Mucosa of descending colon (tissue), 3 donors: ENCODE results near the gene USP32. TPM values are rescaled to one million over a fixed set of nuclear protein-coding genes. Genes with fewer than 3 reads are reported as not detected.
"Not testable (repeated sequence)": the region's sequence is repeated elsewhere in the genome, so short reads cannot be mapped to it uniquely, and the experiment has no call there.

ENCODE experiments used
- ATAC-seq: fragments of 200-7000 bp; cut with Tn5 transposase; one replicate; pipeline ENCODE4 v1.9.1; 2020; ENCODE audit warnings: mild to moderate bottlenecking, moderate library complexity
- DNase-seq, 3 donors: peaks; one replicate each; pipeline ENCODE4 v3.0.0-alpha.2; 2020
- H3K36me3 ChIP-seq: fragments of 200-600 bp; one replicate; pipeline ENCODE4 v1.8.0; 2021; ENCODE audit warnings: low read depth, mild to moderate bottlenecking
- H3K4me1 ChIP-seq: fragments of 200-600 bp; one replicate; pipeline ENCODE4 v1.8.0; 2021; ENCODE audit warnings: low read depth, mild to moderate bottlenecking
- H3K4me3 ChIP-seq: fragments of 200-600 bp; one replicate; pipeline ENCODE4 v1.8.0; 2021; ENCODE audit warnings: mild to moderate bottlenecking
- H3K9me3 ChIP-seq: fragments of 200-600 bp; one replicate; pipeline ENCODE4 v1.8.0; 2021; ENCODE audit warnings: mild to moderate bottlenecking
- intact Hi-C, 2 donors: fragments of 100-400 bp; cut with DNase I in 1 of 2; cut with micrococcal nuclease in 1 of 2; formaldehyde crosslinking; loops; one replicate each; pipeline versions ENCODE4 v1.11.0 to v1.11.1; 2022; cut with DNase I, micrococcal nuclease
- total RNA-seq, 3 donors: library from RNA; stranded (reverse); fragmentation: NEBNext Ultra II Directional in 2 of 3; extraction: Animal tissue kit (Norgen Biotek cat#: 25700) in 2 of 3; gene quantifications; one replicate each; pipeline versions ENCODE4 v1.2.1 to v1.2.4, GENCODE V29; 2021 to 2023
- TF ChIP-seq, protein P1 (sequence below): fragments of 200-600 bp; IDR thresholded peaks from one replicate; pipeline ENCODE4 v1.8.0; 2022; ENCODE audit warnings: antibody characterized with exemption, mild to moderate bottlenecking
- donor health status: DM: no; HTN: no; CAD: no; lungs with moderate emphysema.
- donor health status: DM: no; HTN: no; CAD: no.
- donor health status: DM: no; HTN: yes; CAD: no.

The USP32 gene
- total RNA-seq, 3 donors from 2014 or later: 37.2 to 52.3 (median 38.5) TPM

DNA sequence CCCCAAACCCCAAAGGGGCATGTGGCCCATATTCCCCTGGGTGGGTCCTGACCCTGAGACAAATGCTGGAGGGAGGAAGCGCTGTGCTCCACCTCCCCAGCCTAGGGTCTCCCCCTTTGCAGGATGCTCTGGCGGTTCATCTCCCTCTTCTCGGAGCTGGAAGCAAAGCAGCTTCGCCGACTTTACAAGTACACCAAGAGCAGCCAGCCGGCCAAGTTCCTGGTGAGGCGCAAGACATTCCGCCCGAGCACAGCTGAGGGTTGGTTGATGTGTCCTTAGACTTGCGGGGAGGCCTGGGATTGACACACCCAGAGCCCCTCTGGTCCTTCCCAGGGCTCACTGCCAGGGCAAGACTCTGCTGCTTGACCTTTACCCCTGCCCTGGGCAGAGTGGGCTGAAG lies 34.7 kb upstream of the USP32 start:
- Histone ChIP-seq H3K4me3 (no peak overlapping the region), H3K4me1 (no peaks in the 10 kb centered on the region), H3K9me3 (no peaks in the 10 kb centered on the region), H3K36me3 (no peaks in the 10 kb centered on the region)
- no peak for ATAC-seq
- intact Hi-C loops: no loop called here
- TF ChIP-seq, protein P1, sequence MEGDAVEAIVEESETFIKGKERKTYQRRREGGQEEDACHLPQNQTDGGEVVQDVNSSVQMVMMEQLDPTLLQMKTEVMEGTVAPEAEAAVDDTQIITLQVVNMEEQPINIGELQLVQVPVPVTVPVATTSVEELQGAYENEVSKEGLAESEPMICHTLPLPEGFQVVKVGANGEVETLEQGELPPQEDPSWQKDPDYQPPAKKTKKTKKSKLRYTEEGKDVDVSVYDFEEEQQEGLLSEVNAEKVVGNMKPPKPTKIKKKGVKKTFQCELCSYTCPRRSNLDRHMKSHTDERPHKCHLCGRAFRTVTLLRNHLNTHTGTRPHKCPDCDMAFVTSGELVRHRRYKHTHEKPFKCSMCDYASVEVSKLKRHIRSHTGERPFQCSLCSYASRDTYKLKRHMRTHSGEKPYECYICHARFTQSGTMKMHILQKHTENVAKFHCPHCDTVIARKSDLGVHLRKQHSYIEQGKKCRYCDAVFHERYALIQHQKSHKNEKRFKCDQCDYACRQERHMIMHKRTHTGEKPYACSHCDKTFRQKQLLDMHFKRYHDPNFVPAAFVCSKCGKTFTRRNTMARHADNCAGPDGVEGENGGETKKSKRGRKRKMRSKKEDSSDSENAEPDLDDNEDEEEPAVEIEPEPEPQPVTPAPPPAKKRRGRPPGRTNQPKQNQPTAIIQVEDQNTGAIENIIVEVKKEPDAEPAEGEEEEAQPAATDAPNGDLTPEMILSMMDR: no peak
- DNase-seq: no peak

DNA sequence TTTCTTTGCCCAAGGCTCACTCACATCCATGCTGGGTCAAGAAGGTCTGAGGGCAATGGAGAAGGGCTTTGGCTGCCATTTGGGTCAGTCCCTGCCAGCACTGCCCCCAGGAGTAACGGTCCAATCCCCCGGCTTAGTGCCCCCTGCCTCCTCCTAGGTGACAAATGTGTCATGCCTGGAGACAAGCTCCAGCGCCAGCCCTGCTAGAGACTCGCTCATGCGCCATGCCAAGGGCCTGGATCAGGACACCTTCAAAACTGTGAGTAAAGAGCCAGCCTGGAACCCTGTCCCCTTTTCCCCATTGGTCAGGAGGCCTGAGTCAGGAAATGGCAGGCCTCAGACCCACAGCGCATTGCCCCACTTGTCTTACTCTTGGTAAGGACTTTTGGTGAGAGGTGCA lies 33.7 kb upstream of the USP32 start:
- DNase-seq (no peak), ATAC-seq (no peak)
- TF ChIP-seq, protein P1: no peak
- Histone ChIP-seq H3K4me3 (no peak overlapping the region), H3K36me3 (no peaks in the 10 kb centered on the region), H3K4me1 (peaks cover under 1% of the 10 kb centered on the region), H3K9me3 (no peaks in the 10 kb centered on the region)
- intact Hi-C loops: no loop called here

DNA sequence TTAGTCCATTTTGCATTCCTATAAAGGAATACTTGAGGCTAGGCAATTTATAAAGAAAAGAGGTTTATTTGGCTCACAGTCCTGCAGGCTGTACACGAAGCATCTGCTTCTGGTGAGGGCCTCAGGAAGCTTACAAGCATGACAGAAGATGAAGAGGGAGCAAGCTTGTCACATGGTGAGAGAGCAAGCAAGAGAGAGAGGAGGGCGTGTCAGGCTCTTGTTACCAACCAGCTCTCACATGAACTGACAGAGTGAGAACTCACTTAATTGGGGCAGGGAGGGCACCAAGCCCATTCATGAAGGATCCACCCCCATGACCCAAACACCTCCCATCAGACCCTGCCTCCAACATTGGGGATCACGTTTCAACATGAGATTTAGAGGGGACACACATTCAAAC lies 31.9 kb upstream of the USP32 start:
- Histone ChIP-seq H3K4me1 (peaks cover 3% of the 10 kb centered on the region), H3K4me3 (no peak overlapping the region), H3K36me3 (no peaks in the 10 kb centered on the region), H3K9me3 (no peaks in the 10 kb centered on the region)
- ATAC-seq: no peak
- TF ChIP-seq, protein P1: no peak
- no peak for DNase-seq
- intact Hi-C loops: no loop called here

DNA sequence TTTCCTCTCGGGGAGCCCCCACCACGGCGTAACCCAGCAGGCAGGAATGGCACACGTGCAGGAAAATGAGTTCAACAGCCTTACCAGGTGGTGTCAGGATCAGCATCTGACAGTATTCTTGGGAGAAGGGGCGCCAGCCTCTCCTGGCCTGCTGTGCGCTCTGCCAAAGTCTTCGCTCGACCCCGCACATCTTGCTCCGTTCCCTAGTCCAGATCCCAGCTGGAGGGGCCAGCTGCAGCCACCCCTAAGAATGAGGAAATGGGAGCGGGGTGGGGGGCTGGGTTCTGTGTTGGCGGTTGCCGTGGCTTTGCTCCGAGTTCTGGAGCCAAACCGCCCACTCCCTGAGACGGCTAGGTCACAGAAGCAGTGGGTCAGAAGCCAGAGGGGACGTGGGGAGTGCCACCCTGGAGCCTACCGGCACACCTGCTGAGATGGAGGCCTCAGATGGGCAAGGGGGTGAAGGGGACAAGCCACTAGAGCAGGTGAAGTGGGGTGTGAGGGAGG lies 30.3 kb upstream of the USP32 start, which contains the start of gene CHCT1:
TSS of gene CHCT1 (plus strand) at position 328 of the 504 bp plus-strand sequence. CDS start at position 432, 104 bp downstream.
- Histone ChIP-seq H3K4me1 (peaks cover 3% of the 10 kb centered on the region), H3K36me3 (no peaks in the 10 kb centered on the region), H3K9me3 (no peaks in the 10 kb centered on the region), H3K4me3 (no peak within 1 kb of the TSS)
- TF ChIP-seq, protein P1: no peak
- no peak for ATAC-seq
- peak in 2 of 3 donors; percentile 9 to 34 for DNase-seq
- intact Hi-C loops: no loop called here

DNA sequence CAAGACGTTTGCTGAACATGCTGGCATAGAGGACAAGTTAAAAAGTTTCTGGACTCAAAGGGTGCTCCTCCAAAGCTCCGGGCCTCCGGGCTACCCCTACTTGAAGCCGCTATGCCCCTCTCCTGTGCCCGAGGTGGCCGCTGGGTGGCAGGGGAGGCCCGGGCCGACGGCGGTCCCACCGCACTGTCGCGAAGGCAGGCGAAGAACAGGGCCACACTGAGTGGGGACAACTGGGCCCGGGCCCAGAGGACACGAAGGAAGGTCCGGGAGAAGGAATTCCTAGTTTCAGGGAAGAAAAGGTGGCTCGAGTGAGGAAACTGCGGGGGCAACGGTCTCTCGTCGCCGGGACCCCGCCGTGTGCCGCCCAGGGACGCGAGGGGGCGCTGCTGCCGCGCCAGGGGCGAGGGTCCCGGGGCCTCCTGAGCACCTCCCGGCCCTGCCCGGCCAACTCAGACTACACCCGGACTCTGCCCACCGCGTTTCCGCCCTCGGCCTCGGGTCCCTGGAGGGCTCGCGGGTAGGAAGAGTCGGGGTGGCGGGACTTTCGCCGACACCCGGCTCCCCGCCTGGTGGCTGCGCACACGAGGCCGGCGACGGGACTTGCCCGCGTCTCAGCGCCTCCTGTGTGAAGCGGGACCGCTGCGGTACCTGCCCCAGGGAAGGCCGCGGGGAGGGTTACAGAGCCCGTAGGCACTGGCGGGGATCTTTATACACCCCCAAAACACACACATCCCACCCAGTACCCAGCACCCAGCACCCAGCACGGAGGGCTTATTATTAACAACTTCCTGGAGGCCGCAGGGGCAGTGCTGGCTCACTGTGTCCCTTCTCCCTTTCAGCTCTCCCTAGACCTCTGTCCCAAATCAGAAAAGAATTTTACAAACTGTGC lies 29.6 kb upstream of the USP32 start:
- intact Hi-C loops: no loop called here
- H3K4me3 ChIP-seq: no peak overlapping the region
- TF ChIP-seq, protein P1: peak; percentile 82
- peak; percentile 64 to 82 (median 78) for DNase-seq
- ATAC-seq: peak; percentile 95
- no peaks in the 10 kb centered on the region for H3K9me3 ChIP-seq
- H3K36me3 ChIP-seq: no peaks in the 10 kb centered on the region
- H3K4me1 ChIP-seq: peaks cover 3% of the 10 kb centered on the region

DNA sequence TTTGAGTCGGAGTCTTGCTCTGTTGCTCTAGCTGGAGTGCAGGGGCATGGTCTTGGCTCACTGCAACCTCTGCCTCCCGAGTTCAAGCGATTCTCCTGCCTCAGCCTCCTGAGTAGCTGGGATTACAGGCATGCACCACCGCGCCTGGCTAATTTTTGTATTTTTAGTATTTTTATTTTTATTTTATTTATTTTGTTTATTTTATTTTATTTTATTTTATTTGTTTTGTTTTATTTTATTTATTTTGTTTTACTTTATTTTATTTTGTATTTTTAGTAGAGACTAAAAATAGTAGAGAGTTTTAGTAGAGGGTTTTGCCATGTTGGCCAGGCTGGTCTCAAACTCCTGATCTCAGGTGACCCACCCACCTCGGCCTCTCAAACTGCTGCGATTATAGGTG lies 27.9 kb upstream of the USP32 start:
- H3K4me3 ChIP-seq, H3K9me3 ChIP-seq, ATAC-seq, intact Hi-C loops, H3K4me1 ChIP-seq, H3K36me3 ChIP-seq, DNase-seq: not testable (repeated sequence)

DNA sequence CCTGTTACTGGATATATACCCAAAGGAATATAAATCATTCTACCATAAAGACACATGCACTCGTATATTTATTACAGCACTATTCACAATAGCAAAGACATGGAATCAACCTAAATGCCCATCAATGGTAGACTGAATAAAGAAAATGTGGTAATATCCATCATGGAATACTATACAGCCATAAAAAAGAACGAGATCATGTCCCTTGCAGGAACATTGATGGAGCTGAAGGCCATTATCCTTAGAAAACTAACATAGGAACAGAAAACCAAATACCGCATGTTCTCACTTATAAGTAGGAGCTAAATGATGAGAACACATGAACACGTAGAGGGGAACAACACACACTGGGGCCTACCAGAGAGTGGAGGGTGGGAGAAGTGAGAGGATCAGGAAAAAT lies 27.1 kb upstream of the USP32 start:
- H3K36me3 ChIP-seq, intact Hi-C loops, ATAC-seq: not testable (repeated sequence)

More for the DNA sequence above, 27.1 kb upstream of the USP32 start:
- DNase-seq, H3K4me1 ChIP-seq, H3K4me3 ChIP-seq, H3K9me3 ChIP-seq: not testable (repeated sequence)
